ENCODE data around the gene NMT2.

DNA sequence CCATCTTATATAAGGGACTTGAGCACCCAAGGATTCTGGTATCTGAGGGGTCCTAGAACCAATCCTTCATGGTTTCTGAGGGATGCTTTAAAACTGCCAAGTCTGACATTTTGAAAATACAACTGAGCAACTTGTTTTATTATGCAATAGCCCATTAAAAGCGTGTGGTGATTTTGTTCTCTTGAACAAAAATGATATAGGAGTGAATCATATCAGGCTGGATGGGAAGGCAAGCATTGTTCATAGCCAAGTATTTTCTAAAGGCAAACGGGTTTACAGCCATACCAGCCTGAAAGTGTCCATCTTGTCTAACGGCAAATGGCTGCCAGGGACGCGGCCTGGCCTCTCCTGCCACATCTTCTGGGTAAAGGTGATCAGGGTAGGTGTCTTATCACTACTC lies 48.0 kb downstream of the NMT2 start:
- TF ChIP-seq, protein P1, sequence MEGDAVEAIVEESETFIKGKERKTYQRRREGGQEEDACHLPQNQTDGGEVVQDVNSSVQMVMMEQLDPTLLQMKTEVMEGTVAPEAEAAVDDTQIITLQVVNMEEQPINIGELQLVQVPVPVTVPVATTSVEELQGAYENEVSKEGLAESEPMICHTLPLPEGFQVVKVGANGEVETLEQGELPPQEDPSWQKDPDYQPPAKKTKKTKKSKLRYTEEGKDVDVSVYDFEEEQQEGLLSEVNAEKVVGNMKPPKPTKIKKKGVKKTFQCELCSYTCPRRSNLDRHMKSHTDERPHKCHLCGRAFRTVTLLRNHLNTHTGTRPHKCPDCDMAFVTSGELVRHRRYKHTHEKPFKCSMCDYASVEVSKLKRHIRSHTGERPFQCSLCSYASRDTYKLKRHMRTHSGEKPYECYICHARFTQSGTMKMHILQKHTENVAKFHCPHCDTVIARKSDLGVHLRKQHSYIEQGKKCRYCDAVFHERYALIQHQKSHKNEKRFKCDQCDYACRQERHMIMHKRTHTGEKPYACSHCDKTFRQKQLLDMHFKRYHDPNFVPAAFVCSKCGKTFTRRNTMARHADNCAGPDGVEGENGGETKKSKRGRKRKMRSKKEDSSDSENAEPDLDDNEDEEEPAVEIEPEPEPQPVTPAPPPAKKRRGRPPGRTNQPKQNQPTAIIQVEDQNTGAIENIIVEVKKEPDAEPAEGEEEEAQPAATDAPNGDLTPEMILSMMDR (IDR thresholded peaks at IDR 0.05), result no peak
- no peak for TF ChIP-seq POLR2A (IDR thresholded peaks at IDR 0.05)

All from testis (tissue), 2 donors.